ENCODE data around the gene ACSM2A.
"Not testable (repeated sequence)": the region's sequence is repeated elsewhere in the genome, so short reads cannot be mapped to it uniquely, and the experiment has no call there.

The ACSM2A gene

DNA sequence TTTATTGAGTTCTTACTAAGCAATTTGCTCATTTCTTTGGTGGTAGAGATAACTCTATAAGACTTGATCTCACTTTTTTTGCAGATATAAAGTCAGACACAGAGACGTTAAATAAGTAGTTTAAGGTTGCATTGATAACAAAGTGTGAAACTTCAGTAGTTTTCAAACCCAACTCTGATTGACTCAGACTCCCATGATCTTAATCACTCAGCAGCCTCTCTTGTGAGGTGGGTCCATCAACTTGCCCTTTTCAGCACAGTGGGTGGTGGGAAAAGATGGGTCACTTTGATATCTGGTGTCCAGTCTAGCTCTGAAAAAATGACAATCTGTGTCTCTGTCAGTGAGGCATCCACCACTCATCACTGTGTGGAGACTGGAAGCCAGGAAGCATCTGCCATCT, 19.4 kb downstream of the ACSM2A start:
- DNase-seq (ENCODE audit: low read depth), result not testable (repeated sequence)

DNA sequence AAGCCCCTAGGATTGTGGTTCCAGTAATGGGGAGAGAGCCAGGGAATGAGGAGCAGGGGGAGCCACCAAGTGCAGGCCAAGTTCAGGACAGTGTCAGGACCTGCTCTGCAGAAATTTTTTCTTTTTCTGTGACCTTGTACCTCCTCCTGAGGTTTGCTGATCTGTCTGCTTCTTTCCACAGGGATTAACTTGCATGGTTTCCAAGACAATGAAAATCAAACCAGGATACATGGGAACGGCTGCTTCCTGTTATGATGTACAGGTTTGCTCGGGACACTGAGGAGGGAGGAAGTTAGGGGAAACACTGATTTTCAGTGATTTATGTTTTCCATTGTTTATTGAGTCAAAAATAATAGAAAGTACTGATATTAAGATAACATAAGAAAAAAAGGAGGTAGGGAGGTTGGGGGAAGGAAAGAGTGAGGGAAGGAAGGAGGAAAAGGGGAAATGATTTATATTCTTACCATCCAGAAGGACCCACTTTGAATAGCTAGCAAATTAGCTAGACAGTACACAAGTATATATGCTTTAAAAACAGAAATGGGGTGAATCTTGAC, 25.9 kb downstream of the ACSM2A start:
- H3K4me3 ChIP-seq (ENCODE audit: low read length); DNase-seq (ENCODE audit: low read depth): not testable (repeated sequence)

More for the DNA sequence above, 19.4 kb downstream of the ACSM2A start:
- H3K4me3 ChIP-seq (ENCODE audit: low read length), result not testable (repeated sequence)

DNA sequence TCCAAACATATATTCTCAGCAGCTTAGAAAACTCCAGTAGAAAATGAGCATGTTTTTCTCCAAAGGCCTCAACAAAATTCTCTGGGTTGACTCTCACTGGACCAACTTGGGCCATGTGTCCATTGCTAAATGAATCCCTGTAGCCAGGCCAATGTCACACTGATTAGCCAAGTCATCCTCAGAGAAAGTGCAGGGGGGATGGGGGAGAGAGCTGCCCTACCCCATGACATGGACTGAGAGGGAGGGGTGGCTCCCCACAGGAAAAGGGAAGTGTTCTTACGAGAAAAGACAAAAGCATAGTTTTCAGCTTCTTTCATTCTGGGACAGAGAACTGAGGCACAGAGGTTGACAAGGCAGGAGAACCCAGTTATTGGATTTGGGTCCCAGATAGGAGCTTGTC, 32.7 kb downstream of the ACSM2A start:
- H3K4me3 ChIP-seq (ENCODE audit: low read length); DNase-seq (ENCODE audit: low read depth): not testable (repeated sequence)

DNA sequence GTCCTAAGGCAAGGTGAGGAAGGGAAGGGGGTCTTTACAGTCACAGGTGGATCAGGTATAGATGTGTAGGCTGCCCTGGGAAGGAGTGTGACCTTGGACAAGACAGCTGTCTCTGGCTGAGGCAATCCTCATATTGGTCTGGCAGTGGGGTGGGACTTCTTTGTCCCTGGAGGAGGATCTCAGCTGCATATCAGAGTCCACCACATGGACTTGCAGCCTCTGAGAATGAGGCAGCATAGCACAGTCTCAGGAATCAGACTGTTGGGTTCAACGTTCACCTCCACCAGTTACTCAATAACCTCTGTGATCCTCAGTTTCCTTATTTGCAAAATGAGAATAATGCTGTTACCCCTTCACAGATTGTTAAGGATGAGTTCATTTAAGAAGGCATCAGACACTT, 33.4 kb downstream of the ACSM2A start:
- TF ChIP-seq, protein P1, sequence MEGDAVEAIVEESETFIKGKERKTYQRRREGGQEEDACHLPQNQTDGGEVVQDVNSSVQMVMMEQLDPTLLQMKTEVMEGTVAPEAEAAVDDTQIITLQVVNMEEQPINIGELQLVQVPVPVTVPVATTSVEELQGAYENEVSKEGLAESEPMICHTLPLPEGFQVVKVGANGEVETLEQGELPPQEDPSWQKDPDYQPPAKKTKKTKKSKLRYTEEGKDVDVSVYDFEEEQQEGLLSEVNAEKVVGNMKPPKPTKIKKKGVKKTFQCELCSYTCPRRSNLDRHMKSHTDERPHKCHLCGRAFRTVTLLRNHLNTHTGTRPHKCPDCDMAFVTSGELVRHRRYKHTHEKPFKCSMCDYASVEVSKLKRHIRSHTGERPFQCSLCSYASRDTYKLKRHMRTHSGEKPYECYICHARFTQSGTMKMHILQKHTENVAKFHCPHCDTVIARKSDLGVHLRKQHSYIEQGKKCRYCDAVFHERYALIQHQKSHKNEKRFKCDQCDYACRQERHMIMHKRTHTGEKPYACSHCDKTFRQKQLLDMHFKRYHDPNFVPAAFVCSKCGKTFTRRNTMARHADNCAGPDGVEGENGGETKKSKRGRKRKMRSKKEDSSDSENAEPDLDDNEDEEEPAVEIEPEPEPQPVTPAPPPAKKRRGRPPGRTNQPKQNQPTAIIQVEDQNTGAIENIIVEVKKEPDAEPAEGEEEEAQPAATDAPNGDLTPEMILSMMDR (conservative IDR thresholded peaks at IDR 0.05; ENCODE audit: low read depth, low read length), result no peak
- no peak for DNase-seq (ENCODE audit: low read depth)

GRCh38 chr16:20485408-20485807, 34.1 kb downstream of the ACSM2A start:
- no peak for DNase-seq (ENCODE audit: low read depth)
- TF ChIP-seq, protein P1 (conservative IDR thresholded peaks at IDR 0.05; ENCODE audit: low read depth, low read length), result no peak
- no peak overlapping the region for H3K4me3 ChIP-seq (ENCODE audit: low read length)

More for the DNA sequence above, 33.4 kb downstream of the ACSM2A start:
- no peak overlapping the region for H3K4me3 ChIP-seq (ENCODE audit: low read length)

GRCh38 chr16:20490994-20491393, 39.7 kb downstream of the ACSM2A start:
- not testable (repeated sequence) for H3K4me3 ChIP-seq (ENCODE audit: low read length); DNase-seq (ENCODE audit: low read depth)

GRCh38 chr16:20491448-20491847, 40.1 kb downstream of the ACSM2A start:
- not testable (repeated sequence) for DNase-seq (ENCODE audit: low read depth); H3K4me3 ChIP-seq (ENCODE audit: low read length)

DNA sequence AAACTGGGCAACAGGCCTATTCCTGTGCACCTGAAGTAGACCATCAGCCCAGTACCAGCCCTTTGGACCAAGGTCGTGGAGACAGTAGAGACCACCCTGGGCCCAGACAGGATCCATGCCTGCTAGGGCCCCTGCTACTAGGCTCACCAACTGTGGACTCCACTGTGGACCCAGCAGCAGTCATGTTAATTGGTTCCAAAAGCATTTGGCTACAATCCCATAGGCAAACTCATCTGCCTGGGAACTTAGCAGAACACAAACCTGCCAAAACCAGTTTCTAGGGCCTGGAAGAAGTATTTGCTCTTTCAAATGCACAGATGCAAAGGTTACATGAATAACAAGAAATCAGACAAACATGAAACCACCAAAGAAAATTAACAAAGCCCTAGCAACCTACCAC, 53.1 kb downstream of the ACSM2A start:
- TF ChIP-seq, protein P1 (conservative IDR thresholded peaks at IDR 0.05; ENCODE audit: low read depth, low read length), result no peak
- H3K4me3 ChIP-seq (ENCODE audit: low read length), result no peak overlapping the region
- DNase-seq (ENCODE audit: low read depth), result no peak

- TF ChIP-seq, protein P1 (conservative IDR thresholded peaks at IDR 0.05; ENCODE audit: low read depth, low read length), result no peak
- no peak for DNase-seq (ENCODE audit: low read depth)
- no peak overlapping the region for H3K4me3 ChIP-seq (ENCODE audit: low read length)
Observed at GRCh38 chr16:20507280-20507679, 56.0 kb downstream of the ACSM2A start.

- no peak overlapping the region for H3K4me3 ChIP-seq (ENCODE audit: low read length)
- no peak for DNase-seq (ENCODE audit: low read depth)
- TF ChIP-seq, protein P1 (conservative IDR thresholded peaks at IDR 0.05; ENCODE audit: low read depth, low read length), result no peak
Observed at GRCh38 chr16:20510323-20510722, 59.0 kb downstream of the ACSM2A start.
